NCI-H1436 treated with DMSO at 0.1 percent for 48 hours (cell line): ENCODE measurements around the gene DNAJB13.

ENCODE experiments used
- DNase-seq: peaks from one replicate; lab custom pipeline; 2025; lab: John Stamatoyannopoulos, UW

DNAJB13 gene

GRCh38 chr11:73951797-73952196, 971 bp downstream of the DNAJB13 start:
- no peak for DNase-seq

GRCh38 chr11:73956876-73957653, 6.2 kb downstream of the DNAJB13 start:
- DNase-seq, result no peak

GRCh38 chr11:73957654-73958361, 7.0 kb downstream of the DNAJB13 start:
- no peak for DNase-seq

DNA sequence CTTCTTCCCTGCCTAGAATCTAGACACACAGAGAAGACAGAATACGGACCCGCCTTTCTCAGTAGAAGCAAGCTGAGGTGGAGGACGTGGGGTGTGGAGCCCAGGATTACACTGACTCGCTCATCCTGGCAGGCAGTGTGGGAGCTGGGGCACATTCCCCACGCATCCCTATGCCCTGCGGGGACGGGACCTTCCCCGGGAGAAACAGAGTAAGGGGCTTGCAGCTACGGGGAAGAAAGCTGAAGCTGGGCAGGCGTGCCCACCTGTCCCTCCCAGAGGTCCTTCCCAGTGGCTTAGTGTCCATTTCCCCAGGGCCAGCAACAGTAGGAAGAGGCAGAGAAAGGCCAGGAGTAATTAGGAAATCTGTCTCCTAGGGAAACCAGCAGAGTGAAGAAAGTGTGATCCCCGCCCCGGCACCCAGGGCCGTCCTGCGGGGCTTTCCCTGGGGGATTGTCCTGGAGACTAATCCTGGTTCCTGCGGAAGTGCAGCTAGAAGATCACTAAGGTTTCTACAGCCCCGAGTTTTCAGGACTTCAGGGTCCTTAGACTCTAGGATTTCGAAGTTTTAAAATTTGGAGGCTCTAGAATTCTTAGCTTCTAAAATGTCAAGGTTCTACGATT, 7.8 kb downstream of the DNAJB13 start:
- DNase-seq, result no peak

DNA sequence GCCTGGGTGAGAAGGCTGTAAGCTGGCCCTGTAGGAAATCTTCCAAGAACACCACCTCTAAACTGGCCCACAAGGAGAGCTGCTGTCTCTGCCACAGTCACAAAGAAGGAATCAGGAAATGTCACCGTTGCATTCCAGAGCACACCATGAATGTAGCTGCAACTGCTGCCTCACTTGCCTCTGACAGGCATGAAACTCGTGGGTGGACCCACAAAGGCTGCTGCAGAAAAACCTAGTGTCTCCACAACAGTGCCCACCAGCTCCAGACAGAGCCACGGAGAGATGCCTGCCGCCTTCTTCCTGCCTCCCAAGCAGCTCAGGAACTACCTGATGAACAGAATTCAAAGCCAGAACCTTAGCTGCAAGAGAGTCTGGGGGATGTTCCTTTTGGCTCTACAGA, 10.5 kb downstream of the DNAJB13 start:
- DNase-seq, result no peak

GRCh38 chr11:73962101-73962705, 11.4 kb downstream of the DNAJB13 start:
- DNase-seq, result no peak

GRCh38 chr11:73963861-73964260, 13.0 kb downstream of the DNAJB13 start:
- DNase-seq, result no peak

- DNase-seq, result no peak
Measured at GRCh38 chr11:73965076-73965763, 14.4 kb downstream of the DNAJB13 start.

DNA sequence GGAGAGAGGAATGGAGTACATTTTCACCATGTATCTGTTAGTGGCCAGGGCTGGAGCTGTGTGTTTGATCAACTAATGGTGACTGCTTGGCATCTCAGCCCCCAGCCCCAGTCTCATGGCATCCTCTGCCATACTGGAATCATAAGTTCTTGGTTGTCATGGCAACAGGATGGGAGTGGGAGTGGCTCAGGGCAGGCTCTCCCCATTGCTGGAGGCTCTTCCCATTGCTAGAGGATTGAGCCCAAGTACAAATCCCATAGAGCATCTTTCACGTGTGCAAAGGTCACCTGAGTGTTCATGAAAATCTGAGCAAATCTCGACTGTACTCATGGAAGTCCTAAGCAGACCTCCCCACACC, 14.9 kb downstream of the DNAJB13 start:
- DNase-seq, result no peak

GRCh38 chr11:73968356-73968966, 17.6 kb downstream of the DNAJB13 start:
- DNase-seq, result no peak

- DNase-seq, result no peak
Measured at GRCh38 chr11:73969091-73969490, 18.3 kb downstream of the DNAJB13 start.

DNA sequence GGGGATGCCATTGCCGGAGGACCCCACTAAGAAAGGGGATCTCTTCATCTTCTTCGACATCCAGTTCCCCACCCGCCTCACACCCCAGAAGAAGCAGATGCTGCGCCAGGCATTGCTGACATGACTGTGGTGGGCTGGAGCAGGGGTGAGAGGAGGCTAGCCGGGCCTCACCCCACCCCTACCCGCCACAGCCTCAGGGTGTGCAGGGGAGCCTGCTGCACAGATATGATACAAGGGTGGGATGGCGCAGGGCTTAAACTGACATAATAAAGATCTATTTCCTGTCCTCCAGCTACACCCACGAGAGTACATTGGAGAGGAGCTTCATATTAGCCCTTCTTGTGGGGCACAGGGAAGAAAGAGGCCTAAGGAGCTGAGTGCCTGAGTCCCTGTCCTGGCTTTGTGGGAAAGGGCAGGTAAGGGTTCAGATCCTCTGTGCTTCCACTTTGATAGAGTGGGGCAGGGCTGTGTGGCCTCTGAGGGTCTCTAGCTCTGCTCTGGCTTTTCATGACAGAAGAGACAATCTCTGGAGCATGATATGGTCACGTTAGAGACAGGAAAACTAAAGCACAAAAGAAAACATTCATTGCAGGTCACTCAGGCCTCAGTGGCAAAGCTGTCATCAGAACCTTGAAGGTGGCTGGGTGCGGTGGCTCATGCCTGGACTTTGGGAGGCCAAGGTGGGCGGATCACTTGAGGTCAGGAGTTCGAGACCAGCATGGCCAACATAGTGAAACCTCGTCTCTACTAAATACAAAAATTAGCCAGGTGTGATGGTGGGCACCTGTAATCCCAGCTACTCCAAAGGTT, 19.4 kb downstream of the DNAJB13 start:
- no peak for DNase-seq

DNA sequence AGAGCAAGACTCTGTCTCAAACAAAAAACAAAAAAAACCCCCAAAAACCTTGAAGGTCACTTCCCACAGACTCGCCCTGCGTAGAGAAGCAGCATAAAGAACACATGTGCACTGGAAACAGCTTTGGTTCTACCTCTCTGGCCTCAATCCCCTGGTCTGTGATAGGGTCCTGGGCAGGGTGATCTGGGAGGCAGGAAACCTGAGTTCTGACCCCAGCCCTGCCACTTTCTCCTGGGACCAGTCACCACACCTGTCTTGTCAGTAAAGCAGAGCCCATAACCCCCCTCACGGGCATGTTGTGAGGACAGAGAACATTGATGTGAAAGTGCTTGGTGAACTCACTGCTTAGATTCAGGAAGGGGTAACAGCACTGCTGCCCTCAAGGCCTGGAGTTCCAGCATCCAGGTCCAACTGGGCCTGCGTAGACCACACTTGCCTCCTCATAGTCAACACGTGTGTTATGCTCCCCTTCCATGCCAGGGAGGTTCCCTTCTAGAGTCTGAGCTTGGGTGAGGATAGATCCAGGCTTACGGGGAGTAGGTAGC, 20.4 kb downstream of the DNAJB13 start:
- DNase-seq, result no peak

DNA sequence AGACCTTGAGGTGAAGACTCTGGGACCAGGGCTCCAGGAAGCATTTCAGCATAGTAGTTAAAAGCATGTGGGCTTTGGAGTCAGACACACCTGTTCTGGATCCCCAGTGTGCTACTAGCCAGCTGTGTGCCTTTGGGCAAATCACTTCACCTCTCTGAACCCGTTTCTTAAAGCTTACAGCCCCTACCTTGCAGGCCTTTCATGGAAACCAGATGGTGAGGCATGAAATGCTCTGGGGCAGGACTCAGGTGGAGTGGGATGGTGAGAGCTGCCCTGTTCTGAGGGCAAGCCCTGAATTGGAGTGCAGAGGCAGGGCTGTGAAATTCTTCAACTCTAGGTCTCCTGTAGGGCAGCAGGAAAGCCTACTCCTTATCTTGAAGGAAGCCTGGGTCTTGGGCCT, 21.4 kb downstream of the DNAJB13 start:
- DNase-seq, result no peak

- no peak for DNase-seq
Measured at GRCh38 chr11:73972620-73973449, 22.0 kb downstream of the DNAJB13 start.

DNA sequence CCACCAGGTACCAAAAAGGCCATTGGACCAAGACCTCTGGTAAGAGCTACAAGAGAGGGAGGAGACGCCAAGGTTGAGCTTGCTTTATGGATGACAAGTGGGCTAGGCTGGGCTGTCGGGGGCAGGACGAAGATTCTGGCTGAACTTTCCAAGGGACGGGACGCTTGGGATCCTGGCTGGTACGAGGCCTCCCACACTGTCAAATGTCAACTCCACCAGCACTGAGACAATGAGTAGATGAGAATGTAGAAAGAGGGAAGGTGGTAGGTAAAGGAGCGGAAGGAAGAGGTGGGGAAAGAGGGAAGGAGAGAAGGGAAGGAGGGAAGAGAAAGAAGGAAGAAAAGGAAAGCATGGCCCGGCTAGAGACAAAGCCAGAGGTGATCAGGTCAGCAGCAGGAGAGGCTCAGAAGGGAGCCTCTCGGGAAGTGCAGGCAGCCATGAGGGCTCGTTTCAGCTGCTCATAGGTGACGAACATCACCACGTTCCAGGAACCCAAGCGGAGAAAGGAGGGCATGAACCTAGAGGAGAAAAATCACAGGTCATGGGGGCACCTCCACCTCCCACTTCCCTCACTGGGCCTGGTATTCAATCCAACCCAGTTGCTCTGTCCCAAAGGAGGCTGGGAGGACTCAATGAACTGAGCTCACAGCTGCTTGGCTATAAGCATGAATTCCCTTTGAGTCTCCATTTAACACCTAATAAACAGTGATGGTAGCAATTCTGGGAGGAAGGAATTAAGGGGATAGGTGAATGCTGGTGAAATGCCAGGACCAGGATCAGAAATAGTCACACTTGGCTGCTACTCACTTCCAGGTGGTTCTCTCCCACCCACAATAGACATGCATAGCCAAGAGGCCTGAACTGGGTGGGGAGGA, 24.0 kb downstream of the DNAJB13 start:
- DNase-seq, result no peak

DNA sequence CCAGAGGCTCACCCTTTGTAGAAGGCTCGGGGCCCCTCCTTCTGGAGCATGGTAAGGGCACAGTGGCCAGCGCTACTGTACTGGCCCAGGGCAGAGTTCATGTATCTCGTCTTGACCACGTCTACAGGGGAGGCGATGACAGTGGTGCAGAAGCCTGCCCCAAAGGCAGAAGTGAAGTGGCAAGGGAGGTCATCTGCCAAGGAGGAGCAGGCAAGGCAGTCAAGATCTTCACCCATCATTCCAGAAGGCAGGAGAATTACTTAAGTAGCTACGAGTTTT, 24.6 kb downstream of the DNAJB13 start:
- DNase-seq, result no peak

DNA sequence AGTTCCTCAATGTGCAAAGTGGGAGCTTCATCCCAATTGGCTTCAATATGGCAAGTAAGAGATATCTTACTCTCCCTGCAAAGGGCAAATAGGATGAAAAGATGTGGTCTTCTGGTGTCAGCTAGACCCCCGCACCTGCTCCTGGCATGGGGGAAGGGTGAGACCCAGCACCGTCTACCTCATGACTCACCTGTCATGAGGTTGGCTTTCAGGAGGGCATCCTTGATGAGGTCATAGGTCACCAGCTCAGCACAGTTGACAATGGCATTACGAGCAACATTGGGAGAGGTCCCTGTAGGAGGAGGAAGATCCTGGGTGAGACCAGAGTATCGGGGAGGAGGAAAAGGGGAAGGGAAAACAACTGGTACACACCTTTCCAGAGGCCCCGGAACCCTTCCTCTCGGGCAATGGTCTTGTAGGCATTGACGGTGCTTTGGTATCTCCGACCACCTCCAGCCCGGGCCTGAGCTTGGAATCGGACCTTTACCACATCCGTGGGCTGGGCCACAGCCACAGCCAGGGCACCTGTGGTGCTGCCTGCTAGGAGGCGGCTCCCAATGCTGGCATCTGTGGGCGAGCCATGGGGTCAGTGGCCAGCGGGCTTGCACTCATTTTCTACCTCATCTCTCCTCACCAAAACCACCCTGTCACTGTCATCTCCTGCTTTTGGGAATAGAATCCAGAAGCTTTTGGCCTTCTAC, 25.8 kb downstream of the DNAJB13 start:
- no peak for DNase-seq
